Osteocyte (in vitro differentiated cells): ENCODE measurements around the gene RNU6-7. TPM values are rescaled to one million over a fixed set of nuclear protein-coding genes. Genes with fewer than 3 reads are reported as not detected.

Source experiments
- DNase-seq: peaks from one replicate; pipeline ENCODE4 v3.0.0; 2021; ENCODE audit warnings: mixed read lengths; ENCODE audit not compliant: unreplicated experiment; ENCODE audit errors: extremely low spot score
- H3K27ac Mint-ChIP-seq: one replicate; pipeline ENCODE4 v1.8.0; 2021; ENCODE audit warnings: mild to moderate bottlenecking, mixed read lengths; ENCODE audit not compliant: unreplicated experiment
- H3K27me3 Mint-ChIP-seq: one replicate; pipeline ENCODE4 v1.8.0; 2021; ENCODE audit warnings: mixed read lengths; ENCODE audit not compliant: unreplicated experiment
- H3K36me3 Mint-ChIP-seq: one replicate; pipeline ENCODE4 v1.8.0; 2021; ENCODE audit warnings: mixed read lengths; ENCODE audit not compliant: unreplicated experiment
- H3K4me1 Mint-ChIP-seq: one replicate; pipeline ENCODE4 v1.8.0; 2021; ENCODE audit warnings: mixed read lengths; ENCODE audit not compliant: unreplicated experiment
- H3K4me3 Mint-ChIP-seq: one replicate; pipeline ENCODE4 v1.8.0; 2021; ENCODE audit warnings: mild to moderate bottlenecking, moderate library complexity, mixed read lengths; ENCODE audit not compliant: unreplicated experiment
- H3K9me3 Mint-ChIP-seq: one replicate; pipeline ENCODE4 v1.8.0; 2021; ENCODE audit warnings: mixed read lengths; ENCODE audit not compliant: unreplicated experiment
- CTCF ChIP-seq: fragments of 200-600 bp; sonication (generic); IDR thresholded peaks from 2 replicates; pipeline ENCODE4 v1.5.0; 2021; ENCODE audit warnings: antibody characterized with exemption, mild to moderate bottlenecking, moderate library complexity
- long read RNA-seq: library from polyadenylated mRNA; unstranded; transcript quantifications from one replicate; pipeline ENCODE4 v2.0.0, GENCODE V29; 2021
- total RNA-seq: library from RNA; stranded (reverse); gene quantifications from 2 replicates; pipeline ENCODE4 v1.2.1, GENCODE V29; 2021

RNU6-7 gene
- not detected in 2 replicates for total RNA-seq
- long read RNA-seq = 0 reads

- Mint-ChIP-seq H3K36me3 (no peaks in the 10 kb centered on the region), H3K9me3 (no peaks in the 10 kb centered on the region), H3K4me1 (peaks cover 27% of the 10 kb centered on the region), H3K27me3 (peaks cover 19% of the 10 kb centered on the region), H3K27ac (peak within 1 kb of the TSS; percentile 99), H3K4me3 (peak within 1 kb of the TSS; percentile 88)
- DNase-seq = no peak
- no peak for TF ChIP-seq CTCF
Observed at GRCh38 chr14:32201816-32202490, at the start of gene RNU6-7. RNU6-7 (plus strand) TSS chr14:32202045.

GRCh38 chr14:32166029-32166428 is 35.8 kb upstream of the RNU6-7 start:
- H3K4me1 Mint-ChIP-seq = no peaks in the 10 kb centered on the region
- no peak overlapping the region for H3K4me3 Mint-ChIP-seq
- no peak overlapping the region for H3K27ac Mint-ChIP-seq
- H3K36me3 Mint-ChIP-seq = no peaks in the 10 kb centered on the region
- H3K9me3 Mint-ChIP-seq = peaks cover 15% of the 10 kb centered on the region
- TF ChIP-seq CTCF = no peak
- no peak for DNase-seq
- no peaks in the 10 kb centered on the region for H3K27me3 Mint-ChIP-seq

- no peak for TF ChIP-seq CTCF
- Mint-ChIP-seq H3K9me3 (peaks cover 12% of the 10 kb centered on the region), H3K27me3 (no peaks in the 10 kb centered on the region), H3K27ac (no peak overlapping the region), H3K4me1 (no peaks in the 10 kb centered on the region), H3K4me3 (no peak overlapping the region), H3K36me3 (no peaks in the 10 kb centered on the region)
- no peak for DNase-seq
Observed at GRCh38 chr14:32166924-32167323, 34.9 kb upstream of the RNU6-7 start.

GRCh38 chr14:32167907-32168306 is 33.9 kb upstream of the RNU6-7 start:
- peaks cover 6% of the 10 kb centered on the region for H3K9me3 Mint-ChIP-seq
- H3K27ac Mint-ChIP-seq = no peak overlapping the region
- no peak for TF ChIP-seq CTCF
- DNase-seq = no peak
- H3K36me3 Mint-ChIP-seq = no peaks in the 10 kb centered on the region
- no peaks in the 10 kb centered on the region for H3K4me1 Mint-ChIP-seq
- no peaks in the 10 kb centered on the region for H3K27me3 Mint-ChIP-seq
- H3K4me3 Mint-ChIP-seq = no peak overlapping the region

GRCh38 chr14:32169191-32169590 is 32.7 kb upstream of the RNU6-7 start:
- TF ChIP-seq CTCF = no peak
- Mint-ChIP-seq H3K27me3 (peaks cover 4% of the 10 kb centered on the region), H3K36me3 (no peaks in the 10 kb centered on the region), H3K27ac (no peak overlapping the region), H3K9me3 (peaks cover 6% of the 10 kb centered on the region), H3K4me3 (no peak overlapping the region), H3K4me1 (no peaks in the 10 kb centered on the region)
- DNase-seq = no peak
